ENCODE measurements around the gene GFI1.

GRCh38 chr1:92481599-92481925, 5.2 kb downstream of the GFI1 start:
- TF ChIP-seq CTCF (IDR thresholded peaks at IDR 0.05) (no peak), POLR2A (IDR thresholded peaks at IDR 0.05) (no peak)

Data from uterus (tissue), 2 donors.